Measurements from ENCODE around the gene GLYR1.
"Not testable (repeated sequence)": the region's sequence is repeated elsewhere in the genome, so short reads cannot be mapped to it uniquely, and the experiment has no call there.

GLYR1 gene

DNA sequence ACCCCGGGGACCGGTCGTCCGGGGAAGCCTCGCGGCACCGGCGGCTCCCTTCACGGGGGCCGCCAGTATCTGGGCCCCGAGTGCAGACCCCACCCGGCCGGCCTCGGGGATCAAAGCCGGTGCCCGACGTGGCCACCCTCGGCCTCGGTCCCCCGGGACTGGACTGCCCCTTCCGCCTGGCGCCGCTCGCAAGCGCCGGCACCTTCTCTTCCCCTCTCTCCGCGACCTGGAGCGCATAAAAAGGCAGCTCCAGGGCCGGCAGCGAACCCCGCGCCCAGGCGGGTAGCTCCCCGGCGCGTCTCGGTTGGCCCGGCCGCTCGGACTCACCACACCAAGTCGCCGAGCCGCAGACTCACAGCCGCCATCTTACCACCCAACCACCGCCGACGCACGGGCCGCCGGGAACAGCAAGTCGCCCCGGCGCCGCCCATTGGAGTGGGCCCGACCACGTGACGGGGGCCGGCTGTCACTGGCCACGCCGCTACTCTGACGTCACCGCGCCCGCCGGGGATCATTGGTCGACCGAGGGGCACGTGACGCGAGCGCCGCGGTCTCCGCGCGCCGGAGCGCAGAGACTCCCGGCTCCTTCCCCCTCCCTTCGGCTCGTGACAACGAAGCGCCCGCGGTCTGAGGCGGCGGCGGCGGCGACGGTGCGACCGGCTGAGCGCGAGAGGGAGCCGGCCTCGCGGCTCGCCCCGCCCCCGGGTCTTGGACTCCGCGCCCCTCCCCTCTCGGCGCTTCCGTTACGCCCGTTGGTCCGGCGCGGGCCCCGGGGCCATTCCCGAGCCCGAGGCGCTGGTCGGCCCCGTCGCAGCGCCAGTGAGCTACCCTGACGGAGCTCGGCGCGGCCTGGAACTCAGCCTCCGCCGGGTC, at the start of gene GLYR1, which contains the start of gene UBN1:
GLYR1 (minus strand) TSS at position 388 of the 873 bp plus-strand sequence; CDS start at position 365, 23 bp downstream.
UBN1 (plus strand) TSS at position 581 of the 873 bp plus-strand sequence. CDS start 5,437 bp downstream, outside the sequence.
- peak; percentile 93 to 98 for DNase-seq

- DNase-seq, result not testable (repeated sequence)
Measured at GRCh38 chr16:4896761-4897160, 49.7 kb upstream of the GLYR1 start.

- DNase-seq, result no peak
Measured at GRCh38 chr16:4895366-4895765, 48.3 kb upstream of the GLYR1 start.

- no peak for DNase-seq
Measured at GRCh38 chr16:4894276-4895150, 47.4 kb upstream of the GLYR1 start.

- DNase-seq, result no peak
Measured at GRCh38 chr16:4893103-4893862, 46.2 kb upstream of the GLYR1 start.

DNA sequence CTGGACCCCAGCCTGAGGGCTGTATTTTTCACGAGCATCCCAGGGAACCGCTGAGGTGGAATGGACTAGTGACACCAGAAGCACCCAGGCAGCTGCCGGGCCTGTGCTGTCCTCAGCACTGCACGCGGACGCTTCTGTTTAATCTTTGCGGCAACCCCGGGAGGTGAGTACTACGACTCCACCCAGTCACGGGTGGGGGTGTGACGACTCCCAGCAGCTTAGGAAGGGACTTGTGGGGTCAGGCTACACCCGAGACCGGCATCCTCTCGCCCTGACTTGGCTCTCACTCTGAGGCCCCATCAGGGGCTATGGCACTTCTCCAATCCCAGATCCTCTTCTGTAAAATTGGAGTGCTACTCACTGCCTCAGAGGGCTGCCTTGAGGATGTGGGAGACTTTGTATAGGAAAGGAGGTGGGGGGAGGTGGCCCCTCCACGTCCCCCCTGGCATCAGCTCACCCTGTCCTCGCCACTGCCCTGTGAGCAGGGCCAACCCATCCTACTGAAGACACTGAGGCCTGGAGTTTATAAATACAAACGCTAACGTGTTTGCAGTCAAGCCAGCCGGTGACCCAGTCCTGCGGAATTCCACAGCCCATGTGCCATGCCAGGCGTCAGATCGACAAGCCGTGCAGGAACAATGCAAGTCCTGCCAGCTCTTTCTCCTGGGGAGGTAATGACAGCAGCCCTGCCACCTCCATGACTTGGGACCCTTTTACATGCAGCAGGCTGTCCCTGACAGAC, 45.4 kb upstream of the GLYR1 start:
- no peak for DNase-seq

DNA sequence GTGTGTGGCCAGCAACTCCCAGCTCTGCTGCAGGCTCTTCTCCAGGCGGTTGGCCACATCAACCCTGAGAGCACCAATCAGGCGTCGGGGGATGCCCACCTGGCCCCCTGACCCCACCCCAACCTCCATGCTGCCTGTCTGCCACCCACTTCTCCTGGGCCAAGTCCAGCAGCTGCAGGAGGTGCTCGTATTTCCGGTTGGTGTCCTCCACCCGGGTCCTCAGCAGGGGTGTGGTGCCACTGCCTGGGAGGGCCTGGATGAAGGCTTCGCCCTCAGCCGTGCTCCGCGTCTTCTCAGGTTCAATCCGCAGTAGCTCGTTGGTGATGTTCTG, 44.8 kb upstream of the GLYR1 start:
- DNase-seq, result no peak

DNA sequence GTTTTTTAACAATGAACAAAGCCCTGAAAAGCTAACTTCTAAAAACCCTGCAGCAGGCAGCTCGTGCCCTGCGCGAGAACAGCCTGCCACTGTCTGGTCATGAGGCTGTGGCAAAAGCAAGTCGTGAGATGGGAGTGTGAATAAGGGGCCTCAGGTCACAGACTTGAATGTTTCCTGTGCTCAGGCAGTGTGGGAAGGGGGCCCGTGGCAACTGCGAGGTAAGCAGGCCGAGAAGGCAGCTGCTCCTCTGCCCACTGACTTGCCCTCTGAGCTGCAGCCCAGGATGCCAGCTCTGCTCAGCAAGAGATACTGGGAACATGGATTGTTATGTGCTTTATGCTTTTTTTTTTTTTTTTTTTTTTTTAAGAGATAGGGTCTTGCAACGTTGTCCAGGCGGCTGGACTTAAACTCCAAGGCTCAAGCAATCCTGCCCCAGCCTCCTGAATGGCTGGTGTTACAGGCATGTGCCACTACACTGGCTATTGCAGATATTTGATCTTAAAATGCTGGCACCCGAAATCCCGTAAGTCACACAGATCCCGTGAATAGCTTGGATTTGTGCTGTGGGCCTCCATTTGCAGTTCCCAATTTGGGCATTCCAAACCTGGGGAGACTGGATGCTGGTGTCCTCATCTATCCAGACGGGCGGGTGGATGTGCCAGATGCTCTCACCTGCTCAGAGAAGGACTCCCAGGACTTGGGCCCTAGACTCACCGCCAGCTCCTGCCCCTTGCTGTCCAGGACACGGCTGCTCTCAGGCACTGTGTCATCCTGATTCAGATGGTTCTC, 44.2 kb upstream of the GLYR1 start:
- no peak for DNase-seq

- DNase-seq, result no peak
Measured at GRCh38 chr16:4890686-4891085, 43.6 kb upstream of the GLYR1 start.

GRCh38 chr16:4890026-4890425, 42.9 kb upstream of the GLYR1 start:
- DNase-seq, result no peak

- DNase-seq, result no peak
Measured at GRCh38 chr16:4888428-4889135, 41.5 kb upstream of the GLYR1 start.

- no peak for DNase-seq
Measured at GRCh38 chr16:4886151-4886550, 39.1 kb upstream of the GLYR1 start.

DNA sequence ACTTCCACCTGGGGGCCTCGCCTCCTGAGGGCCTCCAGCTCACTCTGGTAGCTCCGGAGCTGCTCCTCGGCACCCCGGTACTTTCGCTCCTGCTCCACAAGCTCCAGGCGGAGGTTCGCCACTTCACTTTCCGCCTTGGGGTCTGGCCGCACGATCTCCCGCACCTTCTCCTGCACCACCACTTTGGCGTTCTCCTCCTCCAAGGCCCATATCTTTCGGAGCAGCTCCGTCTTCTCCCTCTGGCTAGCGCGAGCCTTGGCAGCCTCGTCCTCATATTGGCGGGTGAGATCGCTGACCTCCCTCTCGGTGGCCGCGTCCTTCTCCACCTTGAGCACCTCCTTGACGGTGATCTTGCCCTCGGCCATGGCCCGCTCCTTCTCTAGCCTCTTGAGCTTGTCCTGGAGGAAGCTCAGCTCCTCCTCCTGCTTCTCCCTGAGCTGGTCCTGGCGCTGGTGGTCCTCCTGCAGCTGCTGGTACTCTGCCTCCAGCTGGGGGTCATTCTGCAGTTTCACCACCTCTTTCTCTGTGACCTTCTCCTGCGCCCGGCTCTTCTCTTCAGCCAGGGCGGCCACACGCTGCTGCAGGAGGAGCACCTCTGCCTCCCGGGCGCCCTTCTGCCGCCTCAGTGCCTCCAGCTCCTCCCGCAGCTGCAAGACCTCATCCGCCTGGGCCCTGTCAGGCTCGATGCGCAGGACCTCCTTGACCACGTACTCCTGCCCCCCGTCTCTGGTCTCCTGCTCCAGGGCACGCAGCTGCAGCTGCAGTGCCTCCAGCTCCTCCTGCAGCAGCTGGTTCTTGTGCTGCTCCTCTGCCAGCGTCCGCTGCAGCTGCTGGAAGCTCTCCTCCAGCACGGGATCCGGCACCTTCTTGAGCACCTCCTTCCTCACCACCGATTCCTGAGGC, 38.1 kb upstream of the GLYR1 start:
- DNase-seq, result no peak

GRCh38 chr16:4884209-4884608, 37.1 kb upstream of the GLYR1 start:
- DNase-seq, result no peak

DNA sequence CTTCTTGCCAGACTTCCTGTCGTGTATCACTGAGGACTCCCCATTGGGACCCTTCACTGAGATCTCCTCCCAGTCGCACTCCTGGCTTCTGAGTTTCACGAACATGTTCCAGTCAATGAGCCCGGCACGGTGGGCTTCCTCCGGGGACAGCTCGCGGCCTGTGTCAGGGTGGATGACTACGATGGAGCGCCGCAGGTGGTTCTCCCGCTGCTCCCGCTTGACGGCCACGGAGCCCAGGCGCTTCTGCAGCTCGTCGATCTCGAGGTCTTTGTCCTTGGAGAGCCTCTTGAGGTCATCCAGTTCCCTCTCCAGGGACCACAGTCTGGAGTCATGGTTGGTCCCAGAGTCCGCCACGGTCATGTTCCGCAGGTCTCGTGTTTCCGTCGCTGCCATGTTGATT, 36.4 kb upstream of the GLYR1 start:
- no peak for DNase-seq

DNA sequence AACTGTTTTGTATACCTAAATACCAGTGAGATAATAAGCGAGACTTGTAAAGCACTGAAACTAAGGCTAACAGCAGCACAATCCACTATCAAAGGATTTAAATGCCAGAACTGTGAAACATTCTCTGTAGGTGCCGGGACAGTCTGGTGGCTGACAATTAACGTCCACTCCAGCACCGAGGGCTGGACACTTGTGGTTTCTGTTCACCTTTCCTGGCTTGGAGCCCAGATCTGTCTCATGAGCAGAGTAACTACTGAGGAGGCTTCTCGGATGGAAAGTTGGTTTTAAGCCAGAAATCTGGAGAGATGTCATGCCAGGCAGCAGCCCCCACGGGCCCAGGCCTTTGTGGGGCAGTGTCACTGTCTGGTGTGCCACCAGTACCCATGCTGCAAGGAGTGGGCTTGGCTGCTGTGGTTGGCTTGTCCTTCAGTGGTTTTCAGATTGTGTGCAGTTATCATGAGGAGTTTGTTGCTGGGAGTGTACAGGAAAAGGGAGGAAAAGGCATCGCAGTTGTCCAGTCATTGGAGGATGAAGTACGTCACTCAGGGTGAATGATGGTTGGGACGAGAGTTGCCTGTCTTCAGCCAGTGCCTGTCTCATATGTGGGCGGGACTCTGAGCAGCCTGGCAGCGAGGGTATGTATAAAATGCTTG, 35.7 kb upstream of the GLYR1 start:
- no peak for DNase-seq

DNA sequence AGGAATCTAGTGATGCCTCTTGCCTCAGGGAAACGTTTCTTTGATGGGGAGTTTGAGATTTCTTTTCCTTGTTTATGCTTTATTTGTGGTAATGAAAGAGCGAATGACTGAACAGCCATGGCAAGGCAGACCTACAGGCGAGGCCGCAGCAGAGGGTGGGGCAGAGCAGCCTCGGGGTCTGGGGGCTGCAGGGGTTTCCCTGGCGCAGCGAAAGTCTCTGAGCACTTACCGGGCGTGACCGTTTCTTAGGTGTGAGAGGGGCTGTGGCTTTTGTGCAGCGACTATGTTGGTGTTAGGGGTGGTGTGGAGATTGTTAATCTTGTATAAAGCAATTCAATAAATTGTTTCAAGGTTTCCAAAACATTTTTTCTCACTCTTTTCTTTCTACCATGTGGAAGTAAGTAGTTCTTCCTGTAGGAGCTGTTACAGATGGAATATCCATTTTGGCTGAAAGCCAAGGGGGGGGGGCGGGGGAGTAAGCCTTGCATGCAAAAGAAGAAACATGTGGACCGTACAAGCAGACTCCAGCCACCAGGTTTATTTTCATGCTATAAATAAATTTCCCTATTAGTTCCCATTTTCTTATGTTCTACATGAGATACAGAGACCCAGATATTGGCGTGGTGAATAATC, 35.0 kb upstream of the GLYR1 start:
- DNase-seq, result no peak

DNA sequence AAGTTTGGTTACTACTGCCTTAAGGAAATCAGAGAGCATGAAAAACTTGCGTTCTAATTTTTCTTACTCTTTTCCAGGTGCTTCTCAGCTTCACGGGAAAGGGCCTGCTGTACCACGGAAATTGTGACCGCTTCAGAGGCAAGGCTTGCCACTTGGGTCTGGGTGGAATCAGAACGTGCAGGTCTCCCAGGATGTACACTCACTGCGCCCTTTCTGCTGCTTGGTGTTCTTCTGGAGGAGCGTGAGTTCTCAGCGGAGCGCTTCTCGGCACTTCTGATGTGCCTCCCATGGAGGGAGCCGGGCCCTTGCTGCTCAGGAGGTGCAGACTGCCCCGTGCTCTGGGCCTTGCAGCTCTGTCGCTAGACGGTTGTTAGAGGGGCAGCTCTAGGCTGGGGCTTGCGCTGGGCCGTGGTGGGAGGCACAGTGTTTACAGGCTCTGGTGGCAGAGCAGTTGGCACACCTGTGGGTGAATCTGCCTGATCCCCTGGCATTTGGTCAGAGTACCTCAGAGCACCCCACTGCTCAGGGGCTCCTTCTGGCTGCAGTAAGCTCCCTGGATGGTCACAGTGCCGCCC, 33.0 kb upstream of the GLYR1 start:
- no peak for DNase-seq

Measured in hippocampal formation (tissue), 2 donors.